H1 (cell line): ENCODE data around the gene TMEM50A. TPM values are rescaled to one million over a fixed set of nuclear protein-coding genes. Genes with fewer than 3 reads are reported as not detected.

Source experiments
- KDM4A ChIP-seq: IDR thresholded peaks from one replicate; pipeline ENCODE4 v1.7.1; 2012; ENCODE audit warnings: low read depth, mild to moderate bottlenecking, moderate library complexity, low read length, inconsistent platforms; ENCODE audit not compliant: severe bottlenecking
- SP2 ChIP-seq: IDR thresholded peaks from 2 replicates; pipeline ENCODE4 v1.6.1; 2012; ENCODE audit warnings: mild to moderate bottlenecking, low read length, inconsistent platforms
- polyA plus RNA-seq, 7 experiments: library from polyadenylated mRNA; depleted of rRNA in 3 of 7; stranded (reverse) in 5 of 7; unstranded in 2 of 7; fragments of >200 nt in 5 of 7; fragments of 200-250 nt in 2 of 7; gene quantifications; 1 replicate in 5 of 7; 2 replicates in 1 of 7; 4 replicates in 1 of 7; pipeline versions ENCODE4 v1.2.1 to v1.2.3, GENCODE V29; 2011 to 2013; ENCODE audit warnings: missing spikeins in 2 of 7, mixed read lengths in 2 of 7
- total RNA-seq: library from RNA; stranded (reverse); fragmentation: NEBNext Ultra II Directional; extraction: Animal tissue kit (Norgen Biotek cat#: 25700); gene quantifications from 2 replicates; pipeline ENCODE4 v1.2.1, GENCODE V29; 2021
- TF ChIP-seq, protein P1 (sequence below): fragments of 300-600 bp; sonication (generic); IDR thresholded peaks from 2 replicates; pipeline ENCODE4 v1.7.1; 2012; ENCODE audit warnings: low read length, moderate library complexity, mild to moderate bottlenecking, inconsistent platforms; ENCODE audit not compliant: insufficient replicate concordance

Gene TMEM50A
- total and polyA plus RNA-seq, 2 of the 8 experiments (the other 6 are each of a cell fraction or from before 2014, with no cell fraction given) = 98.6 to 111 TPM

DNA sequence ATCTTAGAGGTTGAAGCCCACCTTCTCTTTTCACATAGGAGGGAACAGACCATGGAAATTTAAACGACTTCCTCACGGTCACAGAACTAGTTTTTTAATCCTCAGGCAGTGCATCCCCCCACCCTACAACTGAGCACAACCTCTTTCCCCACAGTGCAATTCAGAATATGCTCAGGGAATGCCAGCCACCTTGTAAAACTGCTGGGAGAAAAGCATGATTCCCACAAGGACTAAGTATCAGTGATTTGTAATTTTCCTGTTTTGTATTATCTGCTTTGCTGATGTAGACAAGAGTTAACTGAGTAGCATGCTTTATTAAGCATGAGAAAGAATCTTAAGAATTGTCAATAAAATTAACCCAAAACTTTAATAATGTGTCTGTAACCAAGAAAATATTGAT lies 23.8 kb downstream of the TMEM50A start (continued):
- TF ChIP-seq, protein P1, sequence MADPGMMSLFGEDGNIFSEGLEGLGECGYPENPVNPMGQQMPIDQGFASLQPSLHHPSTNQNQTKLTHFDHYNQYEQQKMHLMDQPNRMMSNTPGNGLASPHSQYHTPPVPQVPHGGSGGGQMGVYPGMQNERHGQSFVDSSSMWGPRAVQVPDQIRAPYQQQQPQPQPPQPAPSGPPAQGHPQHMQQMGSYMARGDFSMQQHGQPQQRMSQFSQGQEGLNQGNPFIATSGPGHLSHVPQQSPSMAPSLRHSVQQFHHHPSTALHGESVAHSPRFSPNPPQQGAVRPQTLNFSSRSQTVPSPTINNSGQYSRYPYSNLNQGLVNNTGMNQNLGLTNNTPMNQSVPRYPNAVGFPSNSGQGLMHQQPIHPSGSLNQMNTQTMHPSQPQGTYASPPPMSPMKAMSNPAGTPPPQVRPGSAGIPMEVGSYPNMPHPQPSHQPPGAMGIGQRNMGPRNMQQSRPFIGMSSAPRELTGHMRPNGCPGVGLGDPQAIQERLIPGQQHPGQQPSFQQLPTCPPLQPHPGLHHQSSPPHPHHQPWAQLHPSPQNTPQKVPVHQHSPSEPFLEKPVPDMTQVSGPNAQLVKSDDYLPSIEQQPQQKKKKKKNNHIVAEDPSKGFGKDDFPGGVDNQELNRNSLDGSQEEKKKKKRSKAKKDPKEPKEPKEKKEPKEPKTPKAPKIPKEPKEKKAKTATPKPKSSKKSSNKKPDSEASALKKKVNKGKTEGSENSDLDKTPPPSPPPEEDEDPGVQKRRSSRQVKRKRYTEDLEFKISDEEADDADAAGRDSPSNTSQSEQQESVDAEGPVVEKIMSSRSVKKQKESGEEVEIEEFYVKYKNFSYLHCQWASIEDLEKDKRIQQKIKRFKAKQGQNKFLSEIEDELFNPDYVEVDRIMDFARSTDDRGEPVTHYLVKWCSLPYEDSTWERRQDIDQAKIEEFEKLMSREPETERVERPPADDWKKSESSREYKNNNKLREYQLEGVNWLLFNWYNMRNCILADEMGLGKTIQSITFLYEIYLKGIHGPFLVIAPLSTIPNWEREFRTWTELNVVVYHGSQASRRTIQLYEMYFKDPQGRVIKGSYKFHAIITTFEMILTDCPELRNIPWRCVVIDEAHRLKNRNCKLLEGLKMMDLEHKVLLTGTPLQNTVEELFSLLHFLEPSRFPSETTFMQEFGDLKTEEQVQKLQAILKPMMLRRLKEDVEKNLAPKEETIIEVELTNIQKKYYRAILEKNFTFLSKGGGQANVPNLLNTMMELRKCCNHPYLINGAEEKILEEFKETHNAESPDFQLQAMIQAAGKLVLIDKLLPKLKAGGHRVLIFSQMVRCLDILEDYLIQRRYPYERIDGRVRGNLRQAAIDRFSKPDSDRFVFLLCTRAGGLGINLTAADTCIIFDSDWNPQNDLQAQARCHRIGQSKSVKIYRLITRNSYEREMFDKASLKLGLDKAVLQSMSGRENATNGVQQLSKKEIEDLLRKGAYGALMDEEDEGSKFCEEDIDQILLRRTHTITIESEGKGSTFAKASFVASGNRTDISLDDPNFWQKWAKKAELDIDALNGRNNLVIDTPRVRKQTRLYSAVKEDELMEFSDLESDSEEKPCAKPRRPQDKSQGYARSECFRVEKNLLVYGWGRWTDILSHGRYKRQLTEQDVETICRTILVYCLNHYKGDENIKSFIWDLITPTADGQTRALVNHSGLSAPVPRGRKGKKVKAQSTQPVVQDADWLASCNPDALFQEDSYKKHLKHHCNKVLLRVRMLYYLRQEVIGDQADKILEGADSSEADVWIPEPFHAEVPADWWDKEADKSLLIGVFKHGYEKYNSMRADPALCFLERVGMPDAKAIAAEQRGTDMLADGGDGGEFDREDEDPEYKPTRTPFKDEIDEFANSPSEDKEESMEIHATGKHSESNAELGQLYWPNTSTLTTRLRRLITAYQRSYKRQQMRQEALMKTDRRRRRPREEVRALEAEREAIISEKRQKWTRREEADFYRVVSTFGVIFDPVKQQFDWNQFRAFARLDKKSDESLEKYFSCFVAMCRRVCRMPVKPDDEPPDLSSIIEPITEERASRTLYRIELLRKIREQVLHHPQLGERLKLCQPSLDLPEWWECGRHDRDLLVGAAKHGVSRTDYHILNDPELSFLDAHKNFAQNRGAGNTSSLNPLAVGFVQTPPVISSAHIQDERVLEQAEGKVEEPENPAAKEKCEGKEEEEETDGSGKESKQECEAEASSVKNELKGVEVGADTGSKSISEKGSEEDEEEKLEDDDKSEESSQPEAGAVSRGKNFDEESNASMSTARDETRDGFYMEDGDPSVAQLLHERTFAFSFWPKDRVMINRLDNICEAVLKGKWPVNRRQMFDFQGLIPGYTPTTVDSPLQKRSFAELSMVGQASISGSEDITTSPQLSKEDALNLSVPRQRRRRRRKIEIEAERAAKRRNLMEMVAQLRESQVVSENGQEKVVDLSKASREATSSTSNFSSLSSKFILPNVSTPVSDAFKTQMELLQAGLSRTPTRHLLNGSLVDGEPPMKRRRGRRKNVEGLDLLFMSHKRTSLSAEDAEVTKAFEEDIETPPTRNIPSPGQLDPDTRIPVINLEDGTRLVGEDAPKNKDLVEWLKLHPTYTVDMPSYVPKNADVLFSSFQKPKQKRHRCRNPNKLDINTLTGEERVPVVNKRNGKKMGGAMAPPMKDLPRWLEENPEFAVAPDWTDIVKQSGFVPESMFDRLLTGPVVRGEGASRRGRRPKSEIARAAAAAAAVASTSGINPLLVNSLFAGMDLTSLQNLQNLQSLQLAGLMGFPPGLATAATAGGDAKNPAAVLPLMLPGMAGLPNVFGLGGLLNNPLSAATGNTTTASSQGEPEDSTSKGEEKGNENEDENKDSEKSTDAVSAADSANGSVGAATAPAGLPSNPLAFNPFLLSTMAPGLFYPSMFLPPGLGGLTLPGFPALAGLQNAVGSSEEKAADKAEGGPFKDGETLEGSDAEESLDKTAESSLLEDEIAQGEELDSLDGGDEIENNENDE = no peak
- TF ChIP-seq KDM4A = no peak
- TF ChIP-seq SP2 = no peak
